Right ventricle myocardium inferior (tissue), 1 donor: ENCODE results near the gene KANK2. TPM values are rescaled to one million over a fixed set of nuclear protein-coding genes. Genes with fewer than 3 reads are reported as not detected.
"Not testable (repeated sequence)": the region's sequence is repeated elsewhere in the genome, so short reads cannot be mapped to it uniquely, and the experiment has no call there.

Experiments used
- ATAC-seq: fragments of 200-7000 bp; cut with Tn5 transposase; one replicate; pipeline ENCODE4 v1.9.1; 2020; ENCODE audit warnings: mild to moderate bottlenecking, moderate library complexity
- DNase-seq: peaks from one replicate; pipeline ENCODE4 v3.0.0; 2021; ENCODE audit errors: missing footprints
- intact Hi-C: fragments of 100-400 bp; cut with DNase I; formaldehyde crosslinking; loops from one replicate; pipeline ENCODE4 v1.11.0; 2022
- total RNA-seq: library from RNA; stranded (reverse); fragmentation: NEBNext Ultra II Directional; extraction: Animal tissue kit (Norgen Biotek cat#: 25700); gene quantifications from one replicate; pipeline ENCODE4 v1.2.1, GENCODE V29; 2021
- donor health status: DM: no; HTN: yes; CAD: no; lungs with severe emphysema.

The KANK2 gene
- total RNA-seq, 1 donor from 2014 or later: 434 TPM

DNA sequence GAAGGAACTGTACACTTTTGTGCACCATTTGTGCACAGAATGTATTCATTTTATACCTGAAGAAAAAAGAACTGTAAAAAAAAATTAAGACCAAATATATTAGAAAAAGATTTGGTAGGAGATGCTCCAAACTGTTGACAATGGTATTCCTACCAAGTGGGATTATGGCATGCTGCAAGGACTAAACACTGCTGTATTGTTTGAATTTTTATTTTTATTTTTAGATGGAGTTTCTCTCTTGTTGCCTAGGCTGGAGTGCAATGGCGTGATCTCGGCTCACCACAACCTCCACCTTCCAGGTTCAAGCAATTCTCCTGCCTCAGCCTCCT, 36.9 kb downstream of the KANK2 start:
- ATAC-seq, intact Hi-C loops: not testable (repeated sequence)

DNA sequence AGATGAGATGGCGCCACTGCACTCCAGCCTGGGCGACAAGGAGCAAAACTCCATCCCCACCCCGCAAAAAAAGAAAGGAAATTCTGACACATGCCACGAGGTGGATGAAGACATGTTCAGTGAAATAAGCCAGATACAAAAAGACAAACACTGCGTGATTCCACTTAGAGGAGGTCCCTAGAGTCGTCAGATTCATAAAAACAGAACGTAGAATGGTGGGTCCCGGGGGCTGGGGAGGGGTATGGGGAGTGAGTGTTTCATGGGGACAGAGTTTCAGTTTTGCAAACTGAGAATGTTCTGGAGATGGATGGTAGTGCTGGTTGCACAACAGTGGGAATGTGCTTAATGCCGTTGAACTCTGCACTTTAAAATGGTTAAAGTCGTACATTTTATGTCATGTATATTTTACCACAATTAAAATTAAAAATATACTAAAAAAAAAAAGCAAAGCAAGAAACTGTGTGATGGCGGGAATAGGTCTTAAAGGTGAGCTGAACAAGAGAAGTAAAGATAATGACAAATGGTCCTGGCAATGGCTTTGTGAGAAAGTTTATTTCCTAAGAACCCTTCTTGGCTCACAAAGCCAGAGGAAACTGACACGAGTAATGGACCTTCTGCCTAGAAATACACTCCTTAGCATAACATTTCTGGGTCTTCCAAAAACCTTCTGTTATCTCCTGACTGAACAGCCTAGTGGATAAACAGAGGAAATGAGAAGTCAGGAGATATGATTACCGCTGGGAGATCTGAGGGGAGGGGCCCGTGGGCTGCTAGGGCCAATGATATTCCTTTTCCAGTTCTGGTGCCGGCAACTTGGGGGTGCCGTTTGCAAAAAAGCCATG, 37.5 kb downstream of the KANK2 start:
- DNase-seq: peak; percentile 71

More for the DNA sequence above, 36.9 kb downstream of the KANK2 start:
- not testable (repeated sequence) for DNase-seq

DNA sequence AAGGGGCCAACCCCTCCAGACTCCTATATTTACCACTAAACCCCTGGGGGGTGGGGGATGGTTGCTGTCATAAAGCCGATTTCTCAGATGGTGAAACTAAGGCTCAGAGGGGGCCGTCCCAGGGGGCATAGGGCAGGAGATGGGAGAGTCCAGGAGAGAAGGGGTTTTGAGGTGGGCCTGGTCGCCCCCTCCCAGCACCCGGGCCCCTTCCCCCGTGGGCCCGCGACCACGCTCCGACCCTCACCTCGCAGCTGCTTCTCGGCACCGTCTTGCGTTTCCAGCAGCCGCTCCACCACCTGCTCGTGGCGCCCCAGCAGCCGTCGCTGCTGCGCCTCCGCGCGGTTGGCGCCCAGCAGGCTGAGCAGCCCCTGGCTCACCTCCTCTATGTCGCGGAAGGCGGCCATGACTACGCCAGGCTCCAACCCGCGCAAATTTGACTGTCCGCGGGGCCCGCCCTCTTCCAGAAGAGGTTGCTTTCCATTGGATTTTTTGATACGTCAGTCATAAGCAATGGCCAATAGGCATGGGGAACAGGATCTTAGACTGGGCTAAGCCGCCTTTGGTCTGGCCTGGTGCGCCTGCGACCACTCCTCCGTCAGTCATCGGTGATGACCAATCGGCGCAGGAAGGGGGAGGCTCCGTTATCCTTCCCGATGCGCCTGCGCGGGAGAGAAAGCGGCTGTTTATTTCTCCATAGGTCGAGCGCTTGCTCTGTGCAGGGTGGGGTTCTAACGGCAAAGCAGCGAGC, 41.8 kb downstream of the KANK2 start, which contains the start of gene SPC24:
Gene SPC24 (minus strand): TSS at position 410 of the 748 bp plus-strand sequence. CDS start 6 bp downstream, at position 404.
- intact Hi-C loops: loop anchor here (2.0 kb wide), 1 partner anchor 13 kb away; no protein-coding TSS in a partner anchor
- ATAC-seq (peak; percentile 93), DNase-seq (peak; percentile 97)

More for the DNA sequence above, 37.5 kb downstream of the KANK2 start:
- ATAC-seq: peak; percentile 20
- intact Hi-C loops: loop anchor here (2.0 kb wide), 1 partner anchor 29 kb away; no protein-coding TSS in a partner anchor

DNA sequence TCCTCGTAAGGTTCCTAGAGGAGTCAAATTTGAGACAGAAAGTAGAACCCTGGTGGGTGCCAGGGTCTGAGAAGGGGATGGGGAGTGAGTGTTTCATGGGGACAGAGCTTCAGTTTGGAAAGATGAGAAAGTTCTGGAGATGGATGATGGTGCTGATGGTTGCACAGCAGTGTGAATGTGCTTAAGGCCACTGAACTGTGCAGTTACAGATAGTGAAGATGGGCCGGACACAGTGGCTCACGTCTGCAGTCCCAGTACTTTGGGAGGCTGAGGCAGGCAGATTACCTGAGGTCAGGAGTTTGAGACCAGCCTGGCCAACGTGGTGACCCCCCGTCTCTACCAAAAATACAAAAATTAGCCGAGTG, 42.7 kb downstream of the KANK2 start:
- intact Hi-C loops: no loop called here
- no peak for DNase-seq

GRCh38 chr19:11152318-11153062, 44.9 kb downstream of the KANK2 start:
- ATAC-seq (peak; percentile 68), DNase-seq (peak; percentile 83)
- intact Hi-C loops: no loop called here

More for the DNA sequence above, 42.7 kb downstream of the KANK2 start:
- ATAC-seq: no peak

- peak; percentile 66 for DNase-seq
- peak; percentile 12 for ATAC-seq
Observed at GRCh38 chr19:11151181-11151580, 46.2 kb downstream of the KANK2 start.

GRCh38 chr19:11148001-11148400, 49.3 kb downstream of the KANK2 start:
- DNase-seq (peak; percentile 45), ATAC-seq (no peak)
- intact Hi-C loops: no loop called here

More at GRCh38 chr19:11151181-11151580, 46.2 kb downstream of the KANK2 start:
- intact Hi-C loops: no loop called here

- ATAC-seq (no peak), DNase-seq (no peak)
- intact Hi-C loops: no loop called here
Observed at GRCh38 chr19:11145536-11145924, 51.8 kb downstream of the KANK2 start.

DNA sequence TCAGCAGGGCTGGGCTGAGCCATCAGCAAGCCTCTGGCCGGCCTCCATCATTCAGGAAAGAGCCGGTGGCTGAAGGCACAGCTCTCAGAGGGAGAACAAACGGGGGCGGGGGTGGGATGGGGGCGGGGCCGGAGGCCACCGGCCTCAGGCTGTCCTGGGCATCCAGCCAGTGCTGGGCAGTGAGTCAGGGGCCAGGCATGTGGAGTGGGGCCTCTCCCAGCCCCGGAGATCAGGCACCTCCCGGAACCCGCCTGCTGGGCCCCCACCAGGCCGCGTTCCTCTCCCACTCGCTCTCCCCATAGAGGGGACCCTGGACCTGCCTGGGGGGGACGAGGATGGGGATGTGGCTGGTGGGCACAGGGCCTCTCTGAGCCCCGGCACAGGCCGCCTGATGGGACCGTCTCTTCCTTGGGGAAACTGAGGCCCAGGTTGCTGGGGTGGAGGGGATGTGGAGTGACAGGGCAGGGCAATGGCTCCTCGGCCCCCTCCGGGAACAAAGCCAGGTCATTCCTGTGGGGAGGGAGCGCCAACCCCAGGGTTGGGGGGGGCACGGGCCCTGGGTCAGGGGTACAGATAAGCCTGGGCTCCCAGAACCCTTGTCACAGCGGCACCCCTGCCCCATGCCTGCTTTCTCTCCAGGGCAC, 54.7 kb downstream of the KANK2 start:
- DNase-seq (peak; percentile 93), ATAC-seq (peak; percentile 73)
- intact Hi-C loops: loop anchor here (1.0 to 2.0 kb wide), 2 partner anchors 14 to 55 kb away; partner anchors contain the start of gene KANK2

DNA sequence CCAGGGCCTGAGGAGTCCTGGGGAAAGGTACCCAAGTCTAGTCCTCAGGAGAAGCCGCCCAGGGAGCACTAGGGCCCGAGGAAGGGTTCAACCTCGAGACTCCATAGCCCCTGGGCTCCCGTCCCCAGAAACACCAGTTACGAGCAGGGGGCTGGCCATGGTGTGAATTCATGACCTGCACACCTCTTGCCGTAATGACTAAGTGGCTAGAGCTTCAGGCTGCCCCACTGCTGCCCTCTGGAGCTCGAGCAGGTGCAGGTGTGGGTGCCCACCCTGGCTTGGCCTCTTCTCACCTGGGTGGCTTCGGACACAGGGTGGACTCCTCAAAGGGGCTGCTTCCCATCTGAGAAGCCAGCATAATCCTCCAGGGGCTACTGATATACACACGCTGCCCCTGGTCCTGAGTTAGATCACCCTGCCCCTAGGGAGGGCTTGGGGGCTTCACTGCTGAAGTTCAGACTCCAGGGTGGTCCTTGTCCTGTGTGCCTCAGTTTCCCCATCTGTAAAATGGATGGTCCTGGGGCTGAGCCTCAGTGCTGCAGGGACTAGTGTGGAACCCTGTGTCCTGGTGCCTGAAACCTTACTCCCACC, 55.3 kb downstream of the KANK2 start:
- intact Hi-C loops: loop anchor here (2.0 kb wide), 1 partner anchor 15 kb away; no protein-coding TSS in a partner anchor

DNA sequence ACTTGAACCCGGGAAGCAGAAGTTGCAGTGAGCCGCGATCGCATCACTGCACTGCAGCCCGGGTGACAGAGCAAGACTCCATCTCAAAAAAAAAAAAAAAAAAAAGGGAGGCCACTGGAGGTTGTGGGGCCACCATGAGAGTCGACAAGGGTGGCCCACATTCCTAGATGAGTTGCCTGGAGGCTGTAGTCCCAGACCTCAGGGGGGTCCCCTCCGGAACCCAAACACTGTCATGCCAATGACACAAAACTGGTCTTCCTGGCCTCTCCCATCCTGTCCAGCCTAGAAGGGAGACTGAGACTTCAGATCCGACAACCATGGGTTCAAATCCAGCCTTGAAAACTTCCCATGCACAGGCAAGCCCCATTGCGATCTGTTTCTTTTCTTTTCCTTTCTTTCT, 56.4 kb downstream of the KANK2 start:
- no peak for DNase-seq
- intact Hi-C loops: no loop called here
- no peak for ATAC-seq

More for the DNA sequence above, 55.3 kb downstream of the KANK2 start:
- no peak for DNase-seq
- ATAC-seq: no peak

DNA sequence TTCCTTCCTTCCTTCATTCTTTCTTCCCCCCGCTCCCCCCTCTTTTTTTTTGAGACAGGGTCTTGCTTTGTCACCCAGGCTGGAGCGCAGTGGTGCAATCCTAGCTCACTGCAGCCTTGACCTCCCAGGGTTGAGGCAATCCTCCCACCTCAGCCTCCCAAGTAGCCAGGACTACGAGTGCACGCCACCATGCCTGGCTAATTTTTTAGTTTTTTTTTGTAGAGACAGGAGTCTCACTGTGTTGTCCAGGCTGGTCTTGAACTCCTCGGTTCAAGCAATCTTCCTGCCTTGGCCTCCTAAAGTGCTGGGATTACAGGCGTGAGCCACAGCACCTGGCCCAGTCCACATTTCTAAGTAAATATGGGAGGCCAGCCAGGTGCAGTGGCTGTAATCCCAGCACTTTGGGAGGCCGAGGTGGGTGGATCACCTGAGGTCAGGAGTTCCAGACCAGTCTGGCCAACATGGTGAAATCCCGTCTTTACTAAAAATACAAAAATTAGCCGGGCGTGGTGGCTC, 57.3 kb downstream of the KANK2 start:
- DNase-seq, ATAC-seq, intact Hi-C loops: not testable (repeated sequence)

DNA sequence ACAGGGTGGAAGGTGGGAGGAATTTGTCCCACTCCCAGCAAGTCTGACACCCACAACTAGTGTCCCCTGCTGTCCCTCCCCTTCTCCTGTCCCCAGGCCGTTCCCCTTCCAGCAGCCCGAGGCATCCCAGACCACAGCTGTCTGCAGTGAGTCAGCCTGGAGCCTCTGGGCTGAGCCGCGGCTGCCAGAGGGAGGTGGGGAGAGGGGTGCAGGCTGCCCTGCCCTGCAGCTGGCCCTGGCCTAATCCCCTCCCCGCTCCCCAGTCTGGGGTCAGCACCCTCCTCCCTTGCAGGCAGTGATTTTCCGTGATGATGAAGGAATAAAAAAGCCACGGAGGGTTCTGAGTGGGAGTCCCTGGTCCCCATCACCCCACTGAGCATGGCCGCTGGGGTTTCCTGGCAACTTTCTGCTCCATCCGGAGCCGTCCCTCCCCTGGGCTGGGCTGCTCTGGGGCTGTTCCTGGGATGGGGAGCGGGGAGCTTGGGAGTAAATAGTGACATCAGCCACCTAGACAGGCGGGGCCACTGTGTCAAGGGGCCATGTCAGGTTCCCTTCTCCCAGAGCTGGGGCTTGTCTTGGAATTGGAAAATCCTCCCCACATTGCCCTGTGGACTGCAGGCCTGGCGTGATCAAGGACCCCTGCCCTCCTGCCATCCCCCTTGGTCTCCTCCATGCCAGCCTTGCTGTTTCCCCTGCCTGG, 58.6 kb downstream of the KANK2 start:
- DNase-seq: peak; percentile 88
- intact Hi-C loops: loop anchor here (1.0 to 5.0 kb wide), 3 partner anchors 65 to 242 kb away; no protein-coding TSS in a partner anchor
- peak; percentile 76 for ATAC-seq

GRCh38 chr19:11137542-11138384, 59.6 kb downstream of the KANK2 start:
- peak; percentile 57 for ATAC-seq
- peak; percentile 85 for DNase-seq
- intact Hi-C loops: loop anchor here (1.0 to 5.0 kb wide), 3 partner anchors 66 to 243 kb away; no protein-coding TSS in a partner anchor

GRCh38 chr19:11136400-11137101, 60.8 kb downstream of the KANK2 start:
- intact Hi-C loops: loop anchor here (5.0 kb wide), 1 partner anchor 156 kb away; no protein-coding TSS in a partner anchor
- ATAC-seq (no peak), DNase-seq (no peak)
